HepG2 (cell line): ENCODE data around the gene COQ6. TPM values are rescaled to one million over a fixed set of nuclear protein-coding genes. Genes with fewer than 3 reads are reported as not detected.

Source experiments
- CBX1 ChIP-seq: IDR thresholded peaks from one replicate; pipeline ENCODE4 v1.6.1; 2016; ENCODE audit warnings: antibody characterized with exemption, low read depth
- CCAR2 ChIP-seq: fragments of 200-400 bp; formaldehyde crosslinking; optimal IDR thresholded peaks from 2 replicates; pipeline ENCODE3; 2018; ENCODE audit warnings: low read depth, mild to moderate bottlenecking, low read length, moderate library complexity
- DMAP1 ChIP-seq: IDR thresholded peaks from 2 replicates; pipeline ENCODE4 v1.6.1; 2016
- DRAP1 ChIP-seq: IDR thresholded peaks from 2 replicates; pipeline ENCODE4 v1.6.1; 2016; ENCODE audit warnings: missing genetic modification reagents, missing compliant biosample characterization
- ETV6 ChIP-seq: sonication (generic); formaldehyde crosslinking; conservative IDR thresholded peaks from 2 replicates; pipeline ENCODE4 v1.4.0; 2020; ENCODE audit warnings: missing genetic modification reagents
- HMG20B ChIP-seq: conservative IDR thresholded peaks from 2 replicates; pipeline ENCODE4 v1.6.1; 2016; ENCODE audit warnings: missing genetic modification reagents, missing compliant biosample characterization
- HOXA5 ChIP-seq: sonication (generic); formaldehyde crosslinking; IDR thresholded peaks from 2 replicates; pipeline ENCODE4 v1.4.0; 2020; ENCODE audit warnings: missing genetic modification reagents
- KIAA2018 ChIP-seq: sonication (generic); formaldehyde crosslinking; IDR thresholded peaks from 2 replicates; pipeline ENCODE4 v1.5.0; 2020; ENCODE audit warnings: mild to moderate bottlenecking, missing genetic modification reagents, borderline replicate concordance
- KLF15 ChIP-seq: sonication (generic); formaldehyde crosslinking; IDR thresholded peaks from 2 replicates; pipeline ENCODE4 v1.8.1; 2023; ENCODE audit warnings: borderline replicate concordance, mild to moderate bottlenecking, inconsistent platforms, missing genetic modification reagents, mixed read lengths
- LCORL ChIP-seq, 2 experiments: fragments of 450-650 bp in 1 of 2; sonication (generic) in 1 of 2; formaldehyde crosslinking in 1 of 2; IDR thresholded peaks; 2 replicates each; pipeline versions ENCODE4 v1.5.0 to v1.6.1; 2017 to 2020; ENCODE audit warnings: antibody characterized with exemption in 1 of 2, missing genetic modification reagents in 1 of 2
- MAF1 ChIP-seq: sonication (generic); formaldehyde crosslinking; IDR thresholded peaks from 2 replicates; pipeline ENCODE4 v1.5.0; 2020; ENCODE audit warnings: missing genetic modification reagents, borderline replicate concordance
- NFATC3 ChIP-seq: sonication (generic); formaldehyde crosslinking; IDR thresholded peaks from 2 replicates; pipeline ENCODE4 v1.5.1; 2020; ENCODE audit warnings: mild to moderate bottlenecking, missing genetic modification reagents
- NKX3-1 ChIP-seq: sonication (generic); formaldehyde crosslinking; IDR thresholded peaks from 2 replicates; pipeline ENCODE4 v1.5.0; 2020; ENCODE audit warnings: missing genetic modification reagents
- POLR2AphosphoS2 ChIP-seq: IDR thresholded peaks from 2 replicates; pipeline ENCODE4 v1.6.1; 2011; ENCODE audit warnings: low read depth, low read length, improper control_type of control experiment
- RAD21 ChIP-seq: fragments of 450-650 bp; formaldehyde crosslinking; IDR thresholded peaks from 2 replicates; pipeline ENCODE4 v1.5.0; 2020; ENCODE audit warnings: mild to moderate bottlenecking
- RBM39 ChIP-seq: fragments of 200-400 bp; formaldehyde crosslinking; IDR thresholded peaks from one replicate; pipeline ENCODE4 v1.6.1; 2018; ENCODE audit warnings: antibody characterized with exemption, mild to moderate bottlenecking, low read depth, low read length; ENCODE audit not compliant: poor library complexity, severe bottlenecking
- SIX4 ChIP-seq: sonication (generic); formaldehyde crosslinking; IDR thresholded peaks from 2 replicates; pipeline ENCODE4 v1.4.0; 2020; ENCODE audit warnings: missing genetic modification reagents
- SMC3 ChIP-seq: IDR thresholded peaks from 2 replicates; pipeline ENCODE4 v1.6.1; 2011; ENCODE audit warnings: low read length, improper control_type of control experiment
- SRSF4 ChIP-seq: fragments of 200-400 bp; formaldehyde crosslinking; IDR thresholded peaks from one replicate; pipeline ENCODE4 v1.6.1; 2018; ENCODE audit warnings: mild to moderate bottlenecking, low read depth, low read length, moderate library complexity; ENCODE audit not compliant: poor library complexity, severe bottlenecking
- ZNF496 ChIP-seq: sonication (generic); formaldehyde crosslinking; IDR thresholded peaks from 2 replicates; pipeline ENCODE4 v1.8.1; 2023; ENCODE audit warnings: mild to moderate bottlenecking, moderate library complexity, missing genetic modification reagents; ENCODE audit not compliant: insufficient replicate concordance
- ZNF761 ChIP-seq: sonication (generic); formaldehyde crosslinking; conservative IDR thresholded peaks from 2 replicates; pipeline ENCODE4 v1.4.0; 2020; ENCODE audit warnings: mild to moderate bottlenecking, missing genetic modification reagents
- ZNF839 ChIP-seq: sonication (generic); formaldehyde crosslinking; IDR thresholded peaks from 2 replicates; pipeline ENCODE4 v1.4.0; 2020; ENCODE audit warnings: missing genetic modification reagents, mild to moderate bottlenecking, borderline replicate concordance
- polyA plus RNA-seq, 8 experiments: library from polyadenylated mRNA; depleted of rRNA in 3 of 8; stranded (reverse) in 7 of 8; unstranded in 1 of 8; fragments of >200 nt; fragmentation: Illumina TruSeq in 4 of 8; extraction: Trizol in 4 of 8; gene quantifications; 2 replicates each; pipeline versions ENCODE4 v1.2.1 to v1.2.3, GENCODE V29; 2011 to 2016; ENCODE audit warnings: low read depth in 4 of 8, missing spikeins in 1 of 8, mixed read lengths in 1 of 8; ENCODE audit not compliant: insufficient read depth in 1 of 8
- total RNA-seq, 5 experiments: library from RNA; depleted of rRNA; stranded (reverse); fragments of >200 nt; fragmentation: Illumina TruSeq; extraction: Trizol; gene quantifications; 2 replicates each; pipeline ENCODE4 v1.2.3, GENCODE V29; 2016; ENCODE audit warnings: low read depth in 1 of 5

COQ6 gene
- total and polyA plus RNA-seq, 2 of the 13 experiments (the other 11 are each of a cell fraction or from before 2014, with no cell fraction given), result 18.9 to 34.7 TPM

DNA sequence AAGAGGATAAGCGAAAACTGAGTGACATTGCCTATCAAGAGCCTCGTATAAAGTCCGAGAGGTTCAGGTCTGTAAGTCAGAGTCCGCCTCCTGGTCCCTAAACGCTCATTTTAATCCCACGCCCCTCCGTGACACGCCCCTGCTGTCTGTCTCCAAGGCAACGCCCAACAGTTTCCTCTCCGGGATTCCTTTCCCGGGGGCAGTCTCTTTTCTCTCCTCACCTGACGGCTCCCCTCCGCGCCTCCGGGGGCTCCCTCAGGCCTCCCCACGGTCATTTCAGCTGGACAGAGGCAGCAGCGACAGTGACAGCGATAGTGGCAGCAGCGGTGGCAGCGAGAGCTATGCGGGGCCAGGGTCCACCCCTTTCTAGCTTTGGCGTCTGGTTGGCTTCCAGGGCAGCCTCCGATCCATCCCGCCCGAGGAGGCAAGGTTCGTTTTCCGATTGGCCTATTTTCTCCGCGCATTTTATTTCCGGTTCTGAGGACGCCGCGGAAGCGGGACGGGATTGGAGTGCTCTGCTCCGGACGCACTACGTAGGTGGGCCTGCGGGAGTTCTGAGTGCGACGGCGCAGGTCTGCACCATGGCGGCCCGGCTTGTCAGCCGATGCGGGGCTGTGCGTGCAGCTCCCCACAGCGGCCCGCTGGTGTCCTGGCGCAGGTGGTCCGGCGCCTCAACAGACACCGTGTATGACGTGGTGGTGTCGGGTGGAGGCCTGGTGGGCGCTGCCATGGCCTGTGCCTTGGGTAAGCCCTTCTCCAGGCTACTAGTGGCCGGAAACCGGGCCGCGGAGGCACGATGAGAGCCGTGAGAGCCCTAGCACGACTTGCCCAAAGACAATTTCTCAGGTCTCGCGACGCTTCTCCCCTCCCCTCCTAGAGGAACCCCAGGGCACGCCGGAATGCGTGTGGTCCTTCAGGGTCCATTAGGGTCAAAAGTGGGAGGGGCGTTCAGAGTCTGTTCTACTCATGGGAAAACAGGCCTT lies at the start of gene COQ6, which contains the start of gene FAM161B (continued):
- no peak for TF ChIP-seq HMG20B (CRISPR knock-in tag)
- TF ChIP-seq DRAP1 (CRISPR knock-in tag), result peak; percentile 61
- TF ChIP-seq HOXA5, result no peak
- no peak for TF ChIP-seq SIX4 (CRISPR knock-in tag)
- no peak for TF ChIP-seq POLR2AphosphoS2
- TF ChIP-seq MAF1 (CRISPR knock-in tag), result no peak
- TF ChIP-seq ETV6 (CRISPR knock-in tag), result no peak
- TF ChIP-seq KIAA2018 (CRISPR knock-in tag), result no peak
- peak; percentile 50 for TF ChIP-seq SRSF4
- TF ChIP-seq ZNF761 (CRISPR knock-in tag), result no peak
- TF ChIP-seq NFATC3, result no peak; the same call in 1 of the 2 replicates
- TF ChIP-seq RAD21 (CRISPR knock-in tag), result peak; percentile 60
- no peak for TF ChIP-seq ZNF496 (CRISPR knock-in tag)
- TF ChIP-seq KLF15 (CRISPR knock-in tag), result no peak
- TF ChIP-seq NKX3-1 (CRISPR knock-in tag), result no peak
- no peak for TF ChIP-seq LCORL (IDR thresholded peaks at IDR 0.05)
- TF ChIP-seq LCORL (CRISPR knock-in tag; IDR thresholded peaks at IDR 0.05), result peak; percentile 56; the same call in 1 of the 2 replicates
- TF ChIP-seq DMAP1, result peak; percentile 96
- TF ChIP-seq CBX1, result no peak
- no peak for TF ChIP-seq CCAR2
- TF ChIP-seq SMC3, result no peak
- TF ChIP-seq ZNF839 (CRISPR knock-in tag), result no peak
- TF ChIP-seq RBM39, result peak; percentile 69
